H9 (cell line): Measurements from ENCODE around the gene TRAPPC14. TPM values are rescaled to one million over a fixed set of nuclear protein-coding genes. Genes with fewer than 3 reads are reported as not detected.

Experiments
- DNase-seq: peaks from one replicate; pipeline ENCODE4 v3.0.0-alpha.2; 2017
- H2AFZ ChIP-seq: one replicate; pipeline ENCODE4 v1.6.1; 2013; ENCODE audit warnings: mild to moderate bottlenecking, low read length, control low read depth, moderate library complexity
- H2AK5ac ChIP-seq: 2 replicates; pipeline ENCODE4 v1.6.1; 2013; ENCODE audit warnings: low read length, control low read depth, mixed read lengths; ENCODE audit not compliant: insufficient read length
- H2BK120ac ChIP-seq: one replicate; pipeline ENCODE4 v1.6.1; 2013; ENCODE audit warnings: low read depth, mild to moderate bottlenecking, low read length, control low read depth, inconsistent platforms; ENCODE audit not compliant: poor library complexity, severe bottlenecking
- H2BK12ac ChIP-seq: 2 replicates; pipeline ENCODE4 v1.6.1; 2013; ENCODE audit warnings: low read length, control low read depth, mixed read lengths, low read depth; ENCODE audit not compliant: insufficient read length
- H2BK15ac ChIP-seq: 2 replicates; pipeline ENCODE4 v1.6.1; 2013; ENCODE audit warnings: low read depth, low read length, control low read depth
- H2BK20ac ChIP-seq: one replicate; pipeline ENCODE4 v1.6.1; 2013; ENCODE audit warnings: low read depth, mild to moderate bottlenecking, low read length, control low read depth, inconsistent platforms; ENCODE audit not compliant: poor library complexity, severe bottlenecking
- H2BK5ac ChIP-seq: 2 replicates; pipeline ENCODE4 v1.6.1; 2013; ENCODE audit warnings: low read length, control low read depth, mixed read lengths; ENCODE audit not compliant: insufficient read length
- H3K14ac ChIP-seq: 2 replicates; pipeline ENCODE4 v1.6.1; 2013; ENCODE audit warnings: low read length, control low read depth; ENCODE audit not compliant: insufficient read depth
- H3K18ac ChIP-seq: 2 replicates; pipeline ENCODE4 v1.6.1; 2013; ENCODE audit warnings: low read depth, mild to moderate bottlenecking, mixed read lengths, low read length, control low read depth; ENCODE audit not compliant: insufficient read length
- H3K23ac ChIP-seq: 2 replicates; pipeline ENCODE4 v1.6.1; 2013; ENCODE audit warnings: low read length, control low read depth, mixed read lengths, low read depth; ENCODE audit not compliant: insufficient read length
- H3K23me2 ChIP-seq: 2 replicates; pipeline ENCODE4 v1.6.1; 2013; ENCODE audit warnings: low read depth, mild to moderate bottlenecking, mixed read lengths, low read length, control low read depth; ENCODE audit not compliant: insufficient read length, poor library complexity, severe bottlenecking
- H3K27ac ChIP-seq: 2 replicates; pipeline ENCODE4 v1.5.1; 2013; ENCODE audit warnings: low read length, control low read depth, mixed read lengths, low read depth; ENCODE audit not compliant: insufficient read length
- H3K27me3 ChIP-seq: 2 replicates; pipeline ENCODE4 v1.6.1; 2013; ENCODE audit warnings: low read length, control low read depth, inconsistent platforms; ENCODE audit not compliant: insufficient read depth
- H3K4ac ChIP-seq: 2 replicates; pipeline ENCODE4 v1.6.1; 2013; ENCODE audit warnings: low read depth, mild to moderate bottlenecking, control low read depth, inconsistent platforms, low read length, moderate library complexity
- H3K4me1 ChIP-seq: 2 replicates; pipeline ENCODE4 v1.6.1; 2013; ENCODE audit warnings: low read length, control low read depth, inconsistent platforms; ENCODE audit not compliant: insufficient read depth
- H3K4me2 ChIP-seq: 2 replicates; pipeline ENCODE4 v1.6.1; 2013; ENCODE audit warnings: low read length, control low read depth, mixed read lengths; ENCODE audit not compliant: insufficient read length, insufficient read depth
- H3K56ac ChIP-seq: 2 replicates; pipeline ENCODE4 v1.6.1; 2013; ENCODE audit warnings: low read depth, mild to moderate bottlenecking, mixed read lengths, low read length, control low read depth; ENCODE audit not compliant: insufficient read length
- H3K79me1 ChIP-seq: 2 replicates; pipeline ENCODE4 v1.6.1; 2013; ENCODE audit warnings: low read depth, mild to moderate bottlenecking, moderate library complexity, low read length, control low read depth, inconsistent platforms; ENCODE audit not compliant: insufficient read depth, poor library complexity, severe bottlenecking
- H3K79me2 ChIP-seq: 2 replicates; pipeline ENCODE4 v1.6.1; 2013; ENCODE audit warnings: low read length, control low read depth, inconsistent platforms; ENCODE audit not compliant: insufficient read depth
- H3K9ac ChIP-seq: 2 replicates; pipeline ENCODE4 v1.6.1; 2013; ENCODE audit warnings: low read length, control low read depth, mixed read lengths; ENCODE audit not compliant: insufficient read length; ENCODE audit errors: extremely low read depth
- H3K9me3 ChIP-seq: one replicate; pipeline ENCODE4 v1.6.1; 2013; ENCODE audit warnings: low read depth, low read length, inconsistent platforms; ENCODE audit not compliant: control insufficient read depth
- H3T11ph ChIP-seq: one replicate; pipeline ENCODE4 v1.6.1; 2013; ENCODE audit warnings: mild to moderate bottlenecking, low read length, control low read depth, inconsistent platforms
- H4K20me1 ChIP-seq: one replicate; pipeline ENCODE4 v1.6.1; 2013; ENCODE audit not compliant: control insufficient read depth, insufficient read length, insufficient read depth
- H4K5ac ChIP-seq: 2 replicates; pipeline ENCODE4 v1.6.1; 2013; ENCODE audit warnings: low read depth, mild to moderate bottlenecking, mixed read lengths, low read length, control low read depth; ENCODE audit not compliant: insufficient read length
- H4K8ac ChIP-seq: replicated peaks from 2 replicates; pipeline ENCODE4 v1.6.1; 2013; ENCODE audit warnings: low read length, control low read depth, mixed read lengths, low read depth; ENCODE audit not compliant: insufficient read length
- H4K91ac ChIP-seq: 2 replicates; pipeline ENCODE4 v1.6.1; 2013; ENCODE audit warnings: low read depth, mild to moderate bottlenecking, moderate library complexity, mixed read lengths, low read length, control low read depth; ENCODE audit not compliant: insufficient read length
- H3K27ac Mint-ChIP-seq, 3 experiments: 2 replicates in 2 of 3; 3 replicates in 1 of 3; pipeline ENCODE4 v1.8.0; 2020 to 2021; ENCODE audit warnings: mixed read lengths in 3 of 3, mild to moderate bottlenecking in 1 of 3, moderate library complexity in 1 of 3
- H3K27me3 Mint-ChIP-seq: 2 replicates; pipeline ENCODE4 v1.8.0; 2021; ENCODE audit warnings: low read depth, mild to moderate bottlenecking, moderate library complexity, mixed read lengths
- H3K36me3 Mint-ChIP-seq, 3 experiments: 2 replicates in 2 of 3; 3 replicates in 1 of 3; pipeline ENCODE4 v1.8.0; 2020 to 2021; ENCODE audit warnings: low read depth in 3 of 3, mixed read lengths in 3 of 3; ENCODE audit not compliant: insufficient read depth in 1 of 3
- H3K4me1 Mint-ChIP-seq, 2 experiments: 2 replicates each; pipeline ENCODE4 v1.8.0; 2020; ENCODE audit warnings: mixed read lengths in 2 of 2
- H3K4me3 Mint-ChIP-seq, 2 experiments: 2 replicates in 1 of 2; 3 replicates in 1 of 2; pipeline ENCODE4 v1.8.0; 2020 to 2021; ENCODE audit warnings: mild to moderate bottlenecking in 2 of 2, mixed read lengths in 2 of 2, moderate library complexity in 1 of 2
- H3K9me3 Mint-ChIP-seq, 2 experiments: 2 replicates in 1 of 2; 3 replicates in 1 of 2; pipeline ENCODE4 v1.8.0; 2020; ENCODE audit warnings: mild to moderate bottlenecking in 2 of 2, mixed read lengths in 2 of 2, moderate library complexity in 1 of 2
- WGBS: extraction: QIAGEN DNeasy Blood & Tissue Kit; methylation state at CpG from one replicate; pipeline ENCODE4 v1.1.7; 2013; ENCODE audit warnings: missing lambda C conversion rate, low lambda C conversion rate, mixed read lengths; ENCODE audit not compliant: insufficient read length; ENCODE audit errors: extremely low coverage; 5-methylcytosine and 5-hydroxymethylcytosine counted together
- total RNA-seq: library from RNA; stranded (reverse); gene quantifications from 2 replicates; pipeline ENCODE4 v1.2.1, GENCODE V29; 2021
- TF ChIP-seq, protein P1 (sequence below): fragments of 200-600 bp; sonication (generic); conservative IDR thresholded peaks from 3 replicates; pipeline ENCODE4 v1.8.0; 2021; ENCODE audit warnings: antibody characterized with exemption, mild to moderate bottlenecking

The TRAPPC14 gene
- total RNA-seq, 1 experiment from 2014 or later: 32.8 TPM

DNA sequence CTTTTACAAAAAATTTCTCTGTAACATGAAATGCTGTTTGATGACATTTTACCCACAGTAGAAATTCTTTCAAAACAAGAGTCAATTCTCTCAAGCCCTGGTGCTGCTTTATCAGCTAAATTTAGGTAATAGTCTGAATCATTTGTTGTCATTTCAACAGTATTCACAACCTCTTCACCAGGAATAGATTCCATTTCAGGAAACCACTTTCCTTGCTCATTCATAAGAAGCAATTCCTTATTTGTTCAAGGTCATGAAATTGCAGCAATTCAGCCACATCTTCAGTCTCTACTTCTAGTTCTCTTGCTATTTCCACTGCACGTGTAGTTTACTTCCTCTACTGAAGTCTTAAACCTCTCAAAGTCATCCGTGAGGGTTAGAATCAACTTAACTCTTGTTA lies 33.3 kb upstream of the TRAPPC14 start:
- H4K8ac ChIP-seq: no peak overlapping the region
- H3K36me3 Mint-ChIP-seq: no peaks in the 10 kb centered on the region
- H3K27me3 ChIP-seq: no peaks in the 10 kb centered on the region; the same call in 1 of the 2 replicates
- no peak overlapping the region for H3K4ac ChIP-seq
- TF ChIP-seq, protein P1, sequence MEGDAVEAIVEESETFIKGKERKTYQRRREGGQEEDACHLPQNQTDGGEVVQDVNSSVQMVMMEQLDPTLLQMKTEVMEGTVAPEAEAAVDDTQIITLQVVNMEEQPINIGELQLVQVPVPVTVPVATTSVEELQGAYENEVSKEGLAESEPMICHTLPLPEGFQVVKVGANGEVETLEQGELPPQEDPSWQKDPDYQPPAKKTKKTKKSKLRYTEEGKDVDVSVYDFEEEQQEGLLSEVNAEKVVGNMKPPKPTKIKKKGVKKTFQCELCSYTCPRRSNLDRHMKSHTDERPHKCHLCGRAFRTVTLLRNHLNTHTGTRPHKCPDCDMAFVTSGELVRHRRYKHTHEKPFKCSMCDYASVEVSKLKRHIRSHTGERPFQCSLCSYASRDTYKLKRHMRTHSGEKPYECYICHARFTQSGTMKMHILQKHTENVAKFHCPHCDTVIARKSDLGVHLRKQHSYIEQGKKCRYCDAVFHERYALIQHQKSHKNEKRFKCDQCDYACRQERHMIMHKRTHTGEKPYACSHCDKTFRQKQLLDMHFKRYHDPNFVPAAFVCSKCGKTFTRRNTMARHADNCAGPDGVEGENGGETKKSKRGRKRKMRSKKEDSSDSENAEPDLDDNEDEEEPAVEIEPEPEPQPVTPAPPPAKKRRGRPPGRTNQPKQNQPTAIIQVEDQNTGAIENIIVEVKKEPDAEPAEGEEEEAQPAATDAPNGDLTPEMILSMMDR: no peak
- H3K23ac ChIP-seq: no peak overlapping the region
- H4K5ac ChIP-seq: no peak overlapping the region
- peaks cover 13% of the 10 kb centered on the region for H3K27me3 Mint-ChIP-seq
- H3K56ac ChIP-seq: no peak overlapping the region
- no peak overlapping the region for H2BK12ac ChIP-seq
- H3K79me1 ChIP-seq: no peaks in the 10 kb centered on the region
- no peaks in the 10 kb centered on the region for H3K9me3 ChIP-seq
- no peak overlapping the region for H3K14ac ChIP-seq
- no peak overlapping the region for H3T11ph ChIP-seq
- H2BK15ac ChIP-seq: no peak overlapping the region
- H2AK5ac ChIP-seq: no peak overlapping the region
- no peak overlapping the region for H2AFZ ChIP-seq
- no peaks in the 10 kb centered on the region for H3K4me1 ChIP-seq
- H3K18ac ChIP-seq: no peak overlapping the region
- H2BK20ac ChIP-seq: no peak overlapping the region
- H3K4me2 ChIP-seq: no peak overlapping the region
- H2BK120ac ChIP-seq: no peak overlapping the region
- no peak overlapping the region for H3K4me3 Mint-ChIP-seq
- no peaks in the 10 kb centered on the region for H3K9me3 Mint-ChIP-seq
- no peaks in the 10 kb centered on the region for H3K79me2 ChIP-seq
- no peaks in the 10 kb centered on the region for H3K23me2 ChIP-seq
- no peak overlapping the region for H3K9ac ChIP-seq
- no peak overlapping the region for H3K27ac ChIP-seq
- peaks cover 3 to 4% of the 10 kb centered on the region in 2 experiments; a peak in 2 of 4 replicates for H3K4me1 Mint-ChIP-seq
- no peaks in the 10 kb centered on the region for H4K20me1 ChIP-seq
- H3K27ac Mint-ChIP-seq: no peak overlapping the region
- WGBS: no CpG with 5 or more reads among the region's 2 CpGs
- DNase-seq: no peak
- no peak overlapping the region for H4K91ac ChIP-seq
- no peak overlapping the region for H2BK5ac ChIP-seq
